Nephron progenitor cell (in vitro differentiated cells): ENCODE data around the gene FSTL4.

Experiments
- DNase-seq: peaks from one replicate; pipeline ENCODE4 v3.0.0; 2021
- H3K27ac Mint-ChIP-seq: 2 replicates; pipeline ENCODE4 v1.8.0; 2021; ENCODE audit warnings: mild to moderate bottlenecking, moderate library complexity, mixed read lengths
- H3K27me3 Mint-ChIP-seq: 2 replicates; pipeline ENCODE4 v1.8.0; 2021; ENCODE audit warnings: mild to moderate bottlenecking, low read depth, mixed read lengths; ENCODE audit not compliant: poor library complexity
- H3K36me3 Mint-ChIP-seq: 2 replicates; pipeline ENCODE4 v1.8.0; 2021; ENCODE audit warnings: low read depth, mixed read lengths
- H3K4me1 Mint-ChIP-seq: 2 replicates; pipeline ENCODE4 v1.8.0; 2021; ENCODE audit warnings: mixed read lengths
- H3K4me3 Mint-ChIP-seq: 2 replicates; pipeline ENCODE4 v1.8.0; 2021; ENCODE audit warnings: mild to moderate bottlenecking, moderate library complexity, mixed read lengths
- H3K9me3 Mint-ChIP-seq: 2 replicates; pipeline ENCODE4 v1.8.0; 2021; ENCODE audit warnings: mild to moderate bottlenecking, moderate library complexity, mixed read lengths
- TF ChIP-seq, protein P1 (sequence below): fragments of 200-600 bp; sonication (generic); IDR thresholded peaks from 2 replicates; pipeline ENCODE4 v1.5.0; 2021; ENCODE audit warnings: antibody characterized with exemption

The FSTL4 gene

DNA sequence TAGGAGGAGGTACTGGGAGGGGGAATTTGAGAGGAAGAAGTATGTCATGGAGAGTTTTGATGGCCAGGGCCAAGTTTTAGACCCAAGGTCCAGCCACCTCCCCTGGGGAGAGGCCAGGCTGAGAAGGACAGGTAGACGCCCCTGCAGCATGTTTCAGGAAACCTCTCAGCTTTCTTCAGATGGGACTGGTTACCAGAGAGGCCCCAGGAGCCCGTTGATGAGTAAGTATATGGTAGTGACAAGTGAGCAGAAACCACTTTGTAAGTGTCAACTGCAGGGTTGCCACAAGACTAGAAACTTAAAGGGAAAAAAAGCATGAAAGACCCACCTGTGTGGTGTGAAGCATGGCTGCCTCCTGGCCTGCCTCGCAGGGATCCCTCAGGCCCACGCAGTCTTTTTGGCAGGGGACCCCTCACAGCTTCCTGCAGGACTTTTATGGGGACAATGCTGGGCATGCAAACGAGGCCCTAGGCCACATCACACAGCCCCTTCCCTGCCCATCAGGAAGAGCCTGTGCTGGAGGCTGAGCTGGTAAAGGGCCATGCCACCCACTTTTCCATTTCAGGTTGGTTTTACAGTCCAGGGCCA is 255.9 kb downstream of the FSTL4 start:
- no peaks in the 10 kb centered on the region for H3K36me3 Mint-ChIP-seq
- H3K27ac Mint-ChIP-seq, result no peak overlapping the region
- peaks cover 79% of the 10 kb centered on the region for H3K4me1 Mint-ChIP-seq
- no peak for DNase-seq
- H3K27me3 Mint-ChIP-seq, result peaks cover 10% of the 10 kb centered on the region
- H3K4me3 Mint-ChIP-seq, result no peak overlapping the region
- TF ChIP-seq, protein P1, sequence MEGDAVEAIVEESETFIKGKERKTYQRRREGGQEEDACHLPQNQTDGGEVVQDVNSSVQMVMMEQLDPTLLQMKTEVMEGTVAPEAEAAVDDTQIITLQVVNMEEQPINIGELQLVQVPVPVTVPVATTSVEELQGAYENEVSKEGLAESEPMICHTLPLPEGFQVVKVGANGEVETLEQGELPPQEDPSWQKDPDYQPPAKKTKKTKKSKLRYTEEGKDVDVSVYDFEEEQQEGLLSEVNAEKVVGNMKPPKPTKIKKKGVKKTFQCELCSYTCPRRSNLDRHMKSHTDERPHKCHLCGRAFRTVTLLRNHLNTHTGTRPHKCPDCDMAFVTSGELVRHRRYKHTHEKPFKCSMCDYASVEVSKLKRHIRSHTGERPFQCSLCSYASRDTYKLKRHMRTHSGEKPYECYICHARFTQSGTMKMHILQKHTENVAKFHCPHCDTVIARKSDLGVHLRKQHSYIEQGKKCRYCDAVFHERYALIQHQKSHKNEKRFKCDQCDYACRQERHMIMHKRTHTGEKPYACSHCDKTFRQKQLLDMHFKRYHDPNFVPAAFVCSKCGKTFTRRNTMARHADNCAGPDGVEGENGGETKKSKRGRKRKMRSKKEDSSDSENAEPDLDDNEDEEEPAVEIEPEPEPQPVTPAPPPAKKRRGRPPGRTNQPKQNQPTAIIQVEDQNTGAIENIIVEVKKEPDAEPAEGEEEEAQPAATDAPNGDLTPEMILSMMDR, result no peak
- H3K9me3 Mint-ChIP-seq, result no peaks in the 10 kb centered on the region

- Mint-ChIP-seq H3K4me3 (no peak overlapping the region), H3K9me3 (no peaks in the 10 kb centered on the region), H3K4me1 (peaks cover 59% of the 10 kb centered on the region), H3K27ac (no peak overlapping the region), H3K36me3 (no peaks in the 10 kb centered on the region), H3K27me3 (peaks cover 14% of the 10 kb centered on the region)
- TF ChIP-seq, protein P1, result no peak
- no peak for DNase-seq
Observed at GRCh38 chr5:133354323-133355185, 257.8 kb downstream of the FSTL4 start.

DNA sequence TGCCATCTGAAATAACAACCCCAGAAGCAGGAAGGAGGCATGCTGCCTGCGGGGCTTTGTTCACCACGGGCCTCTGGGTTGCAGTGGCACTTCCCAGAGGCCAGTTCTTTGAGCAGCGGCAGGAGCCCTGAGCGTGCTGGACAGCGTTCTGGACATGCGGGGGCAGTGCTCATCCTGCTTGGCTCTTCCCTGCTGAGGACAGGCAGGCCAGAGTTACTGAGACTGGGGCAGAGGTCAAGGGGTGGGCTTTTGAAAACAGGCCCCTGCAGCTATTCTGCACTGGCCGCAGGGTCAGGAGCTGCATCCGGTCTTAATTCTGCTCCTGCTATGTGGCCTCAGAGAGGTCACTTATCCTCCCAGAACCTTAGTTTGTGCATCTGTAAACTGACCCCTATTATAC is 258.6 kb downstream of the FSTL4 start:
- Mint-ChIP-seq H3K27me3 (peaks cover 15% of the 10 kb centered on the region), H3K4me1 (peaks cover 51% of the 10 kb centered on the region), H3K27ac (peak overlapping the region; percentile 75), H3K36me3 (no peaks in the 10 kb centered on the region), H3K4me3 (no peak overlapping the region), H3K9me3 (no peaks in the 10 kb centered on the region)
- DNase-seq, result peak; percentile 75
- TF ChIP-seq, protein P1, result no peak

DNA sequence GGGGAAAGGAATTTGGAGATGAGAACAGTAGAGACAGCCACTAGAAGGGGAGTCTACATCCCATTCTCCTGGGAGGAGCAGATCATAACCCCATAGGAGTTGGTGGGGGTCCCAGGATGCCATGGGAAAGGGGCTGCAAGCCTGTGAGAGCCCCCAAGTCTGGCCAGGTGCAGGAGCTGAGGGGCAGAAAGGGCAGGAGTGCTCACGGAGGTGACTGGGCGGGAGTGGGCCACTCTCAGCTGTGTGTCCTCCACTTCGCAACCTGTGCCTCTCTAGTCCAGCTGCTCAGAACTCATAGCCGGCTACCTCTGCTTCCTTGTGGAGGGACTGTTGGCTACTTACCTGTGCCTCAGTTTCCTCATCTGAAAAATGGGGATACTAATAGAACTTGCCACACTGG is 263.9 kb downstream of the FSTL4 start:
- no peaks in the 10 kb centered on the region for H3K36me3 Mint-ChIP-seq
- peaks cover 18% of the 10 kb centered on the region for H3K27me3 Mint-ChIP-seq
- TF ChIP-seq, protein P1, result no peak
- peaks cover 4% of the 10 kb centered on the region for H3K9me3 Mint-ChIP-seq
- peaks cover 6% of the 10 kb centered on the region for H3K4me1 Mint-ChIP-seq
- H3K4me3 Mint-ChIP-seq, result no peak overlapping the region
- no peak for DNase-seq
- no peak overlapping the region for H3K27ac Mint-ChIP-seq

DNA sequence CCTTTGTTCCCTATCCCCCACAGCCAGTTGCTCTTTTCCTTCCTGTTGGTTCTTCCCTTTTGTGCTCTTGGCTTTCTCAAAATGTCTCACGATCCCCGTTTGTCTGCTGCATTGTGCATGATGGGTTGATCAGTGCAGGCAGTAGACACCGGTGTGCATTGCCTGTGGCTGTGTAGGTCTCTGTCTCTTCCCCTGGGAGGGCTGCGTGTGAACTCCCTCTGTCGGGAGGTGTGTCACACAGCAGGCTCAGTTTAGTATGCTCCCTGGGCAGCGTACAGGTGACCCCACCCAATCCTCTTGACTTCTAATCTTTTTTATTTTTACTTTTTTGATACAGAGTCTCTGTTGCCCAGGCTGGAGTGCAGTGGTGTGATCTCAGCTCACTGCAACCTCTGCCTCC is 265.3 kb downstream of the FSTL4 start:
- Mint-ChIP-seq H3K9me3 (peaks cover 4% of the 10 kb centered on the region), H3K27ac (no peak overlapping the region), H3K36me3 (no peaks in the 10 kb centered on the region), H3K4me1 (peaks cover 5% of the 10 kb centered on the region), H3K4me3 (no peak overlapping the region), H3K27me3 (peaks cover 18% of the 10 kb centered on the region)
- TF ChIP-seq, protein P1, result no peak
- DNase-seq, result no peak
